Stimulated activated CD4-positive, alpha-beta T cell treated with anti-CD3 and anti-CD28 coated beads, Interleukin-15, amount 100 ng/mL, for 24 hours (primary cell): Measurements from ENCODE around the gene TPM1.
"Not testable (repeated sequence)": the region's sequence is repeated elsewhere in the genome, so short reads cannot be mapped to it uniquely, and the experiment has no call there.

Experiments
- DNase-seq: peaks from one replicate; pipeline ENCODE4 v3.0.0-alpha.2; 2020

Gene TPM1

DNA sequence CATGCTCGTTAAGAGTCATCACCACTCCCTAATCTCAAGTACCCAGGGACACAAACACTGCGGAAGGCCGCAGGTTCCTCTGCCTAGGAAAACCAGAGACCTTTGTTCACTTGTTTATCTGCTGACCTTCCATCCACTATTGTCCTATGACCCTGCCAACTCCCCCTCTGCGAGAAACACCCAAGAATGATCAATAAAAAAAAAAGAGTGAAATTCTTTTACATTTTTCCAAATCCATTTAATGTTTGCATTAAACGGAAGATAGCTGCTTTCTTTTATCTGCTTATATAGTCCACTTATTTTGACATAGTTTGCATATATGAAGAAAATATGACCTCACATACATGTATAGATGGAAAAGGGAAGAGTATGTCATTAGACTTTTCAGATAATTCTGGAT lies 57.0 kb downstream of the TPM1 start:
- DNase-seq = not testable (repeated sequence)

DNA sequence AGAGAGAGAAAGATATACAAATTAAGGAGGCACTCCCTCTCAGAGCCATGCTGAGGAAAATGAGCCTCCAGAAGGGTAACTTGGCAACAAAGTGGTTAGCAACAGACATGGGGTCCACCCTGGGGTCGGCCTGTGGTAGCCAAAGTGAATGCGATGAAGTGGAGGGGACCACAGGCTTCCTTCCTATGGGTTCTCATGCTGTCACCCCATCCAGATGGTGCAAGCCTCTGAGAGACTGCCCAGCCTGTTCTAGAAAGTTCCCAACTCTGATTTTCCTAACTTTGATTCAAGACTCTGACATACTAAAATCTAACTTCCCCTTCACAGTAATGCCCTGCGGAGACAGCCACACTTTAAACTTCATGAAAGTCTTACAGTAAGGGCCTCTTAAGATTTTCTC lies 60.9 kb downstream of the TPM1 start:
- DNase-seq = no peak

DNA sequence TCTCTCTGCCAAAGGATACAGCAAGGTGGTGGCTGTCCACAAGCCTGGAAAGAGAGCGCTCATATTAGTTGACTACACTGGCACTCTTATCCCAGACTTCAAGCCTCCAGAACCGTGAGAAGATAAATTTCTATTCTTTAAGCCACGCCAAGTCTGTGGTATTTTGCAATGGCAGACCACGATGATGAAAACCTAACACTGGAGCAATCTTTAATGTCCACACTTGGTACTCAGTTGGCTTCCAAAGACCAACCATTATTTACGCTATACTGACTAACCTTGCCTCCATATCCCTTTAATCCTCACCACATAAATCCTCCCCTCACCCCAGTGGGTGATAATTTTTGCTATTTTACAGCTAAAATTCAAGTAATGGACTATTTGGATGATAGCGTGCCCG lies 62.2 kb downstream of the TPM1 start:
- no peak for DNase-seq

DNA sequence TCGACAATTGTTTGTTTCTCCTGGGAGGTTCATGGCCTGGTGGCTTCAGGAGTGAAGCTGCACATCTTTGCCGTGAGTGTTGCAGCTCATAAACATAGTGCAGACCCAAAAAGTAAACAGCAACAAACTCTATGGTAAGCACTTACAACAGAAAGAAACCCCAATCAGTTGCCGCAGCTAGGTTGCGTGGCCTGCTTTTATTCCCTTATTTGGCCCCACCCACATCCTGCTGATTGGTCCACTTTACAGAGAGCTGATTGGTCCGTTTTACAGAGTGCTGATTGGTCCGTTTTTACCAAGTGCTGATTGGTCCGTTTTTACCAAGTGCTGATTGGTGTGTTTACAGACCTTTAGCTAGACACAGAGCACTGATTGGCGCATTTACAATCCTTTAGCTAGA lies 62.8 kb downstream of the TPM1 start:
- DNase-seq = not testable (repeated sequence)

DNA sequence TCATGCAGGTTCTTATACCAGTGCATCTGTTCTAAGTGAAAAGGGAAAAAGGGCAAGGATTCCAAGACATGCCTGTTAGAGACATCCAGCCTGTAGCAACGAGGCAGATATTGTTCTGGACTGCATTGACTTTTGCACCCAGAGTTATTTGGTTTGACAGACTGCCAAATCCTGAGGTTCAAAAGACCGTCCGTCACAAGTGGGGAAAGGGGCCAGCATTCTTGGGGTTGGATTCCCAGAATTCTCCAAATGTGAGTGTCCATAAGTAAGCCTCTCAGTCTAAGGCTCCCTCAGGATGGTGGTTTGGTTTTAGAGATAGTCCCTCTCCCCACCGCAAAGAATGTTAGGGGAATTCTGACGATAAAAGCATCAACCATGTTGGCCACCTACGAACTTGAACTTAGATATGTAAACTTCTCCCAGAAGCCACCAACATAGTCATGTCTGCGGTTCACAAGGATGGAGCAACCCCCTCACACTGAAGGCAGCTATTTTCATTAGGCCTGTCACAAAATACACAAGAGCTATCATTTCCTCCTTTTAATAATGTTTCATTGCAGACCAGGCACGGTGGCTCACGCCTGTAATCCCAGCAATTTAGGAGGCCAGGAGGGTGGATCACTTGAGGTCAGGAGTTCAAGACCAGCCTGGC lies 65.5 kb downstream of the TPM1 start:
- no peak for DNase-seq

DNA sequence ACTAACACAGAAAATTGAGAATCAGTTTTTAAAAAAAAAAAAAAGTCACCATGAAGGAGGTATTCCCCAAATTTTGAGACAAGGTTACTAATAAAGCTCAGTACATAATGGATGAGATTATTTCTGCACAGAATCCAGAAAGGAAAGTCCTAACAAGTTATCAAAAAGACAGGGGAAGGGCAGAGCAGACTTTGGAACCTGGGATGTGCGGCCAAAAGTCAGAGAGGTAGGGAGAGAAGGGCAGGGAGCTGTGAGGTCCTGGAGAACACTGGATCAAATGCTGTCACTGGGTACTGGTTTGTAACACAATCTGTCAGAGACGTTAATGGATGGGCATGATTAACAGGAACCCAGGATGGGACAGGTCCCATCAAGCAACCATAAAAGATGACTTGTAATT lies 67.0 kb downstream of the TPM1 start:
- DNase-seq = no peak

DNA sequence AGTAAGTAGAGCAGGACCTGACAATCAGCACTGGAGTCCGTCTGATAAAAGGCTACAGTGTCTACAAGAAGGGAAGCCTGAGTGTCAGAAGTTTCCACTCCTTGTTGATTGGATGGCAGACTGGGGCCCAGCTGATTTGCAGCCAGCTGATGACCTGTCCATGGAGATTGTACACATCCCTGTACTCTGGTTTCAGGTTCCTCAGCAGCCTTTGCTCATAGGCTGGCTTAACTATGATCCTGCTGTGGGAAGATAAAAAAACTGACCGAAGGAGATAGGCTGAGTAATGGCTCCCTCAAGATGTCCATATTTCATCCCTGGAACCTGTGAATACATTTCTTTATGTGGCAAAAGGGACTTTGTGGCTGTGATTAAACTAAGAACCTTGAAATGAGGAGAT lies 67.4 kb downstream of the TPM1 start:
- DNase-seq = no peak

DNA sequence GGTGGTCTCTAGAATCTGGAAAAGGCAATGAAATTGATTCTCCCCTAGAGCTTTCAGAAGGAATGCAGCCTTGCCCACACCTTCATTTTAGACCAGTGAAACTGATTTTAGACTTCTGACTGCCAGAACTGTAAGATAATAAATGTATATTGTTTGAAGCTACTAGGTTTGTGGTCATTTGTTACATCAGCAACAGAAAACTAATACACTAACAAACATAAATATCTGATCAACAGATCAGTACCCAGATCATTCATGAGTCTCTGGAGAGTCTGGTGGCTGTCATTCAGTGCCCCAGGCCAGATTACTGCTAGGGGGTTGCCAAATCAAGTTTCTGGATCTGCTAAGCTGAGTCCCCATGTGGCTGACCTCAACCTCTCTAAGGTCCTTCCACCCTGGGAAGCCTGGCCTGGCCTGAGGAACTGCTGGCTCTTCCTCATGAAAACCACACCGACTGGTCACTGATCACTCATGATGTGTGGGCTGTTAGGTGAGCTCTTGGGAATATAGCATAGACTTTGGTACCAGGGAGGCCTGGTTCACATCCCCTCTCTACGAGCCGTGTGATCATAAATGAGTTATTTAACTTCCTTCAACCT lies 68.0 kb downstream of the TPM1 start:
- no peak for DNase-seq

DNA sequence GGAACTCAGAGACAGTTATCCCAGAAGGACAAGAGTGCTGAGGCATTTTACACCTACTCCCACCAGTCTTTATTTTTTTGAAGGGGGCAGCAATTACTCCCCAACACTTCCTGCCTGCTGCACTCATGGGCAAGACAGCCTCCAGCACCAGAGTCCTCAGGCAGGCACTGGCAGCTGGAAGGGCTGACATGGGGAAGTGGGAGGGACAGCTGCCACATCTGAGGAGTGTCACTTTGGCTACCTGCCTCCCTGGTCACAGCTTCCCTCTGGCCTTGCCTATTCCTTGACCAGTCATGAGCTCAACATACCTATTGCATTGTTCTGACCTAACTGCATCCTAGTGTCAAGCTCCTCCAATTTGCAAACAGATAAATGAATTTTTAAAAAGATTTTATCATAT lies 68.9 kb downstream of the TPM1 start:
- DNase-seq = no peak

DNA sequence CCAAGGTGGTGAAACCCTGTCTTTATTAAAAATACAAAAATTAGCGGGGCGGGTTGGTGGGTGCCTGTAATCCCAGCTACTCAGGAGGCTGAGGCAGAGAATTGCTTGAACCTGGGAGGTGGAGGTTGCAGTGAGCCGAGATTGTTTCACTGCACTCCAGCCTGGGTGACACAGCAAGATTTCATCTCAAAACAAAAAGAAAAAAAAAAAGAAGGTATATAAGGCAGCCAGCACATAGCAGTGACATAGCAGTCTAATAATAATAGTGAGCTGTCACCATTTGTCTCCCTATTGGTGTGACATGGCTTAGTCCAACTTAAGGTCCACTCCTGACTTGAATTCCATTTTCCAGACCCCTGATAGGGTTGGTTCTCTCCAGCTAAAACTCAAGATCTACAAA lies 70.3 kb downstream of the TPM1 start:
- no peak for DNase-seq

DNA sequence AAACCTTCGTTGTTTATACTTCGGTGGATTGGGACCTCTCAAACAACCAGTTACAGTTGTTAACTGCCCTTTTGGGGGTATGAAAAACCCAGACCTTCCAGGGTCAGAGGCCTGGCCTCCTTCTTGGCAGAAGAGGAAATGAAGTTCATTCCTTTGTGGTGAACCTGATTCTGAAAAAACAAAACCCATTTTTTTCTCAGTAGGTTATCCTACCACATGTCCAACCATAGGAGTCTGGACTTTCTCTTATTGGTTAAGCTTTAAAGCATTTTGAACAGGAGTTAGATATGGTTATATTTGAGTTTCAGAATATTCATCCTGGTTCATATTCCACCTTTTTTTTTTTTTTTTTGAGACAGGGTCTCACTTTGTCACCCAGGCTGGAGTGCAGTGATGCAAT lies 71.9 kb downstream of the TPM1 start:
- no peak for DNase-seq
